Measurements from ENCODE around the gene EHMT1.

- TF ChIP-seq CTCF (conservative IDR thresholded peaks at IDR 0.05) (no peak), ZFX (IDR thresholded peaks at IDR 0.05) (no peak)
Observed at GRCh38 chr9:137761032-137761431, 142.2 kb downstream of the EHMT1 start.

All from C4-2B (cell line).